ENCODE measurements around the gene SKI.
"Not testable (repeated sequence)": the region's sequence is repeated elsewhere in the genome, so short reads cannot be mapped to it uniquely, and the experiment has no call there.

Gene SKI

GRCh38 chr1:2283991-2284895, 56.1 kb downstream of the SKI start:
- no peak overlapping the region for H3K4me3 ChIP-seq (ENCODE audit: low read depth, low read length)
- no peak for DNase-seq (ENCODE audit: low read depth)

GRCh38 chr1:2284932-2285331, 56.8 kb downstream of the SKI start:
- no peak for DNase-seq (ENCODE audit: low read depth)

GRCh38 chr1:2286923-2287322, 58.8 kb downstream of the SKI start:
- no peak overlapping the region for H3K4me3 ChIP-seq (ENCODE audit: low read depth, low read length)
- no peak for DNase-seq (ENCODE audit: low read depth)

More at GRCh38 chr1:2284932-2285331, 56.8 kb downstream of the SKI start:
- no peak overlapping the region for H3K4me3 ChIP-seq (ENCODE audit: low read depth, low read length)

GRCh38 chr1:2287649-2288048, 59.5 kb downstream of the SKI start:
- no peak overlapping the region for H3K4me3 ChIP-seq (ENCODE audit: low read depth, low read length)
- no peak for DNase-seq (ENCODE audit: low read depth)

- no peak overlapping the region for H3K4me3 ChIP-seq (ENCODE audit: low read depth, low read length)
- no peak for DNase-seq (ENCODE audit: low read depth)
Observed at GRCh38 chr1:2288311-2288710, 60.2 kb downstream of the SKI start.

GRCh38 chr1:2288816-2289536, 60.9 kb downstream of the SKI start:
- H3K4me3 ChIP-seq (ENCODE audit: low read depth, low read length), result no peak overlapping the region
- no peak for DNase-seq (ENCODE audit: low read depth)

- H3K4me3 ChIP-seq (ENCODE audit: low read depth, low read length), result no peak overlapping the region
- DNase-seq (ENCODE audit: low read depth), result no peak
Observed at GRCh38 chr1:2289607-2290006, 61.5 kb downstream of the SKI start.

GRCh38 chr1:2290171-2290578, 62.1 kb downstream of the SKI start:
- no peak overlapping the region for H3K4me3 ChIP-seq (ENCODE audit: low read depth, low read length)
- DNase-seq (ENCODE audit: low read depth), result no peak

GRCh38 chr1:2290595-2291510, 62.7 kb downstream of the SKI start:
- peak overlapping the region; percentile 26 for H3K4me3 ChIP-seq (ENCODE audit: low read depth, low read length)
- peak; percentile 93 for DNase-seq (ENCODE audit: low read depth)

GRCh38 chr1:2291577-2291976, 63.5 kb downstream of the SKI start:
- H3K4me3 ChIP-seq (ENCODE audit: low read depth, low read length), result no peak overlapping the region
- no peak for DNase-seq (ENCODE audit: low read depth)

- DNase-seq (ENCODE audit: low read depth), result no peak
- no peak overlapping the region for H3K4me3 ChIP-seq (ENCODE audit: low read depth, low read length)
Observed at GRCh38 chr1:2292725-2293450, 64.8 kb downstream of the SKI start.

GRCh38 chr1:2294033-2294724, 66.1 kb downstream of the SKI start:
- no peak for DNase-seq (ENCODE audit: low read depth)
- H3K4me3 ChIP-seq (ENCODE audit: low read depth, low read length), result no peak overlapping the region

GRCh38 chr1:2294725-2295078, 66.6 kb downstream of the SKI start:
- no peak for DNase-seq (ENCODE audit: low read depth)
- H3K4me3 ChIP-seq (ENCODE audit: low read depth, low read length), result no peak overlapping the region

- H3K4me3 ChIP-seq (ENCODE audit: low read depth, low read length), result no peak overlapping the region
- DNase-seq (ENCODE audit: low read depth), result no peak
Observed at GRCh38 chr1:2295526-2295925, 67.4 kb downstream of the SKI start.

GRCh38 chr1:2296211-2296610, 68.1 kb downstream of the SKI start:
- not testable (repeated sequence) for DNase-seq (ENCODE audit: low read depth); H3K4me3 ChIP-seq (ENCODE audit: low read depth, low read length)

- no peak for DNase-seq (ENCODE audit: low read depth)
- no peak overlapping the region for H3K4me3 ChIP-seq (ENCODE audit: low read depth, low read length)
Observed at GRCh38 chr1:2296614-2297013, 68.5 kb downstream of the SKI start.

GRCh38 chr1:2297246-2298011, 69.3 kb downstream of the SKI start:
- no peak for DNase-seq (ENCODE audit: low read depth)
- no peak overlapping the region for H3K4me3 ChIP-seq (ENCODE audit: low read depth, low read length)

GRCh38 chr1:2298685-2299084, 70.6 kb downstream of the SKI start:
- no peak for DNase-seq (ENCODE audit: low read depth)
- no peak overlapping the region for H3K4me3 ChIP-seq (ENCODE audit: low read depth, low read length)
